ENCODE data around the gene SIDT2. TPM values are rescaled to one million over a fixed set of nuclear protein-coding genes. Genes with fewer than 3 reads are reported as not detected.

The SIDT2 gene
- total RNA-seq, 1 donor = 27.5 TPM

DNA sequence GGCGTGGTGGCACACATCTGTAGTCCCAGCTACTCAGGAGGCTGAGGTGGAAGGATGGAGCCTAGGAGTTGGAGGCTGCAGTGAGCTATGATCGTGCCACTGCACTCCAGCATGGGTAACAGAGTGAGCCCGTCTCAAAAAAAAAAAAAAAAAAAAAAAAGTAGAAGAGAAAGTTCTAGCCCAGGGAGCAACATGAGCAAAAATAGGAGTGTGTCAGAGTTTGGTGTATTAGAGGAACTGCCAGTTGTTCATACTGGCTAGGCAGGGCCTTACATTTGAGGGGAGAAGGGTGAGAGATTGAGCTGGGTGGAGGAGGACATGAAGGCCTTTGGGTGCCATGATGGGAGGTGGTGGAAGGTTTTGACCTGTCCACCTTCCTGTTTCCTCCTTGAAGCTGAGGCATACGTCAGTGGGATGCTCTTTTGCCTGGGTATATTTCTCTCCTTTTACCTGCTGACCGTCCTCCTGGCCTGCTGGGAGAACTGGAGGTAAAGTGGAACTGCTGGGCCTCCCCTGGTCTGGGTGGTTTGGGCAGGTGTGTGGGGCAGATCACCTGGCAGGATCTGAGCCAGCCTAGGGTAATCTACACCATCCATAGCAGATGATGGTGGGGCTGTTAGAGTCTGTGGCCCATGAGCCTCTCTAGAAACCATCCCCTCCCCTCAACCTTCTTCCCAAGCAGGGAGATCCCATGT, 7.3 kb downstream of the SIDT2 start:
- Histone ChIP-seq H3K4me1 (ENCODE audit: insufficient read depth, low read length) (peaks cover 3% of the 10 kb centered on the region), H3K4me2 (ENCODE audit: insufficient read depth, low read length) (no peak overlapping the region), H3K36me3 (ENCODE audit: insufficient read depth, low read length) (peaks cover 70% of the 10 kb centered on the region), H3K27me3 (ENCODE audit: insufficient read depth, low read length) (no peaks in the 10 kb centered on the region), H3K79me2 (ENCODE audit: insufficient read depth, low read length) (peaks cover 2% of the 10 kb centered on the region), H3K9me3 (ENCODE audit: low read depth, low read length) (no peaks in the 10 kb centered on the region), H2AFZ (ENCODE audit: low read length) (no peak overlapping the region), H3K27ac (ENCODE audit: low read depth, low read length) (no peak overlapping the region), H4K20me1 (ENCODE audit: insufficient read depth, low read length) (peaks cover 4% of the 10 kb centered on the region), H3K4me3 (ENCODE audit: insufficient read depth, low read length) (no peak overlapping the region)
- TF ChIP-seq, protein P1, sequence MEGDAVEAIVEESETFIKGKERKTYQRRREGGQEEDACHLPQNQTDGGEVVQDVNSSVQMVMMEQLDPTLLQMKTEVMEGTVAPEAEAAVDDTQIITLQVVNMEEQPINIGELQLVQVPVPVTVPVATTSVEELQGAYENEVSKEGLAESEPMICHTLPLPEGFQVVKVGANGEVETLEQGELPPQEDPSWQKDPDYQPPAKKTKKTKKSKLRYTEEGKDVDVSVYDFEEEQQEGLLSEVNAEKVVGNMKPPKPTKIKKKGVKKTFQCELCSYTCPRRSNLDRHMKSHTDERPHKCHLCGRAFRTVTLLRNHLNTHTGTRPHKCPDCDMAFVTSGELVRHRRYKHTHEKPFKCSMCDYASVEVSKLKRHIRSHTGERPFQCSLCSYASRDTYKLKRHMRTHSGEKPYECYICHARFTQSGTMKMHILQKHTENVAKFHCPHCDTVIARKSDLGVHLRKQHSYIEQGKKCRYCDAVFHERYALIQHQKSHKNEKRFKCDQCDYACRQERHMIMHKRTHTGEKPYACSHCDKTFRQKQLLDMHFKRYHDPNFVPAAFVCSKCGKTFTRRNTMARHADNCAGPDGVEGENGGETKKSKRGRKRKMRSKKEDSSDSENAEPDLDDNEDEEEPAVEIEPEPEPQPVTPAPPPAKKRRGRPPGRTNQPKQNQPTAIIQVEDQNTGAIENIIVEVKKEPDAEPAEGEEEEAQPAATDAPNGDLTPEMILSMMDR (IDR thresholded peaks at IDR 0.05; ENCODE audit: extremely low read depth, low read depth, low read length) = no peak
- DNase-seq (ENCODE audit: insufficient read length, low spot score, missing footprints) = peak; percentile 46

DNA sequence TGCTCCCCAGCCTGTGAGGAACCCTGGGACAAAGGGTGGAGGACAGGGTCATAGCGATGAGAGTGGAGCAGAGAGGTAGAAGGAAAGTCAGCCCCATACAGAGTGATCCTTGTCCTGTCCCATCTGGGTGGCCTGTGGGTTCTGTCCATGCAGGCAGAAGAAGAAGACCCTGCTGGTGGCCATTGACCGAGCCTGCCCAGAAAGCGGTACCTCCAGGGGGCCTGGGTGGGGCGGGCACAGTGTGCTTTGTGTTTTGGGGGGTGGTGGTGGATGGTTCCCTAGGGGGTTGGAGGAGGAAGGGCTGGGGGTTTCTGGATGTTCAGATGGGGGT, 7.9 kb downstream of the SIDT2 start:
- H3K27me3 ChIP-seq (ENCODE audit: insufficient read depth, low read length) = no peaks in the 10 kb centered on the region
- DNase-seq (ENCODE audit: insufficient read length, low spot score, missing footprints) = peak; percentile 31
- H3K79me2 ChIP-seq (ENCODE audit: insufficient read depth, low read length) = no peaks in the 10 kb centered on the region
- no peak overlapping the region for H3K4me2 ChIP-seq (ENCODE audit: insufficient read depth, low read length)
- peaks cover 70% of the 10 kb centered on the region for H3K36me3 ChIP-seq (ENCODE audit: insufficient read depth, low read length)
- H3K9me3 ChIP-seq (ENCODE audit: low read depth, low read length) = no peaks in the 10 kb centered on the region
- H4K20me1 ChIP-seq (ENCODE audit: insufficient read depth, low read length) = peaks cover 4% of the 10 kb centered on the region
- TF ChIP-seq, protein P1 (IDR thresholded peaks at IDR 0.05; ENCODE audit: extremely low read depth, low read depth, low read length) = no peak
- H3K4me1 ChIP-seq (ENCODE audit: insufficient read depth, low read length) = no peaks in the 10 kb centered on the region
- H3K4me3 ChIP-seq (ENCODE audit: insufficient read depth, low read length) = no peak overlapping the region
- H2AFZ ChIP-seq (ENCODE audit: low read length) = no peak overlapping the region
- H3K27ac ChIP-seq (ENCODE audit: low read depth, low read length) = no peak overlapping the region

DNA sequence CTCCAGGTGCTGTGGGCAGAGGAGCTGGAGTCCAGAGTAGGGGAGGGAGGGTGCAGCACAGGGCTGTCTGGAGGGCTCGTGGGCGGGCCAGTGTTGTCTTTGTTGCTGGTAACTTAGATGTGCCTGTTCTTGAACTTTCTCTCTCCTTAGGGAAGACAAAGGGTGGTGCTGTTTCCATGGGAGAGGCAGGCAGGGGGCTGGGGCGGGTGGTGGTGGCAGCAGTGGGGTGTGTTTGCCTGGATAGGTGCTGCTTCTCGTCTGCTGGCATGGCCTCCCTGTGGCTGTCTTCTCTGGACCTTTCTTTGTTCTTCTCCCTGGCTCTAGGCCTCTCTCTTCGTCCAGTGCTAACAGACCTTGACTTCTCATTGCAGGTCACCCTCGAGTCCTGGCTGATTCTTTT, 8.5 kb downstream of the SIDT2 start:
- no peaks in the 10 kb centered on the region for H3K27me3 ChIP-seq (ENCODE audit: insufficient read depth, low read length)
- H4K20me1 ChIP-seq (ENCODE audit: insufficient read depth, low read length) = peaks cover 4% of the 10 kb centered on the region
- peak; percentile 75 for DNase-seq (ENCODE audit: insufficient read length, low spot score, missing footprints)
- no peak overlapping the region for H3K4me3 ChIP-seq (ENCODE audit: insufficient read depth, low read length)
- H3K36me3 ChIP-seq (ENCODE audit: insufficient read depth, low read length) = peaks cover 73% of the 10 kb centered on the region
- no peaks in the 10 kb centered on the region for H3K79me2 ChIP-seq (ENCODE audit: insufficient read depth, low read length)
- no peaks in the 10 kb centered on the region for H3K4me1 ChIP-seq (ENCODE audit: insufficient read depth, low read length)
- TF ChIP-seq, protein P1 (IDR thresholded peaks at IDR 0.05; ENCODE audit: extremely low read depth, low read depth, low read length) = no peak
- no peak overlapping the region for H3K4me2 ChIP-seq (ENCODE audit: insufficient read depth, low read length)
- no peaks in the 10 kb centered on the region for H3K9me3 ChIP-seq (ENCODE audit: low read depth, low read length)
- no peak overlapping the region for H3K27ac ChIP-seq (ENCODE audit: low read depth, low read length)
- no peak overlapping the region for H2AFZ ChIP-seq (ENCODE audit: low read length)

DNA sequence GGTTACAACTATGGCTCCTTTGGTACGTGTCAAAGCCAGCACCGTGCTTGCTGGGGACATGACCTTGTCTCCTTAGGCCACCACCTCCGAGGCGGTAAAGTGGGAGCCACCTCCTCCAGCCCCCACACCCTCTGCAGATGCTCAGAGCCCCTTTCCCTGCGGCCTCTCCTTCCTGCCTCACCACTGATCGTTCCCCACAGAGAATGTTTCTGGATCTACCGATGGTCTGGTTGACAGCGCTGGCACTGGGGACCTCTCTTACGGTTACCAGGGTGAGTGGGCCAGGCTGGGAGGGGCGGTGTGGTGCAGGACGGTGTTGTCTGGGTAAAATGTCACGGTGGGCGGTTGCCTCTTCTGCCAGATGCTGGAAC, 8.9 kb downstream of the SIDT2 start:
- Histone ChIP-seq H3K9me3 (ENCODE audit: low read depth, low read length) (no peaks in the 10 kb centered on the region), H3K27ac (ENCODE audit: low read depth, low read length) (no peak overlapping the region), H2AFZ (ENCODE audit: low read length) (no peak overlapping the region), H3K36me3 (ENCODE audit: insufficient read depth, low read length) (peaks cover 69% of the 10 kb centered on the region), H3K79me2 (ENCODE audit: insufficient read depth, low read length) (no peaks in the 10 kb centered on the region), H4K20me1 (ENCODE audit: insufficient read depth, low read length) (peaks cover 4% of the 10 kb centered on the region), H3K27me3 (ENCODE audit: insufficient read depth, low read length) (no peaks in the 10 kb centered on the region), H3K4me2 (ENCODE audit: insufficient read depth, low read length) (no peak overlapping the region), H3K4me1 (ENCODE audit: insufficient read depth, low read length) (no peaks in the 10 kb centered on the region), H3K4me3 (ENCODE audit: insufficient read depth, low read length) (no peak overlapping the region)
- DNase-seq (ENCODE audit: insufficient read length, low spot score, missing footprints) = no peak
- TF ChIP-seq, protein P1 (IDR thresholded peaks at IDR 0.05; ENCODE audit: extremely low read depth, low read depth, low read length) = no peak
